Erythroblast (primary cell): Measurements from ENCODE around the gene RESF1.

ENCODE experiments used
- GATA1 ChIP-seq: IDR thresholded peaks from 2 replicates; pipeline ENCODE4 v1.6.1; 2011; ENCODE audit warnings: low read depth, mild to moderate bottlenecking, control low read depth, low read length, moderate library complexity
- POLR2A ChIP-seq: IDR thresholded peaks from 2 replicates; pipeline ENCODE4 v1.6.1; 2011; ENCODE audit warnings: mild to moderate bottlenecking, low read length

- TF ChIP-seq POLR2A = no peak
- TF ChIP-seq GATA1 = no peak
Observed at GRCh38 chr12:31970199-31970598, 11.0 kb downstream of the RESF1 start.
